Left ventricle myocardium inferior (tissue), 1 donor: ENCODE results near the gene UPF1. TPM values are rescaled to one million over a fixed set of nuclear protein-coding genes. Genes with fewer than 3 reads are reported as not detected.

ENCODE experiments used
- DNase-seq: peaks from one replicate; pipeline ENCODE4 v3.0.0-alpha.2; 2020
- H3K27ac ChIP-seq: fragments of 200-600 bp; replicated peaks from 2 replicates; pipeline ENCODE4 v1.8.0; 2021
- H3K27me3 ChIP-seq: fragments of 200-600 bp; 2 replicates; pipeline ENCODE4 v1.8.0; 2021; ENCODE audit warnings: low read depth
- H3K36me3 ChIP-seq: fragments of 200-600 bp; 2 replicates; pipeline ENCODE4 v1.8.0; 2021
- H3K4me1 ChIP-seq: fragments of 200-600 bp; 2 replicates; pipeline ENCODE4 v1.8.0; 2021
- H3K4me3 ChIP-seq: fragments of 200-600 bp; 2 replicates; pipeline ENCODE4 v1.8.0; 2021; ENCODE audit warnings: mild to moderate bottlenecking, moderate library complexity
- H3K9me3 ChIP-seq: fragments of 200-600 bp; replicated peaks from 2 replicates; pipeline ENCODE4 v1.8.0; 2021
- intact Hi-C: fragments of 100-400 bp; cut with micrococcal nuclease; formaldehyde crosslinking; loops from one replicate; pipeline ENCODE4 v1.11.0; 2022
- total RNA-seq: library from RNA; stranded (reverse); fragmentation: NEBNext Ultra II Directional; extraction: Animal tissue kit (Norgen Biotek cat#: 25700); gene quantifications from one replicate; pipeline ENCODE4 v1.2.1, GENCODE V29; 2021
- TF ChIP-seq, protein P1 (sequence below): fragments of 200-600 bp; IDR thresholded peaks from 2 replicates; pipeline ENCODE4 v1.8.0; 2021; ENCODE audit warnings: antibody characterized with exemption, mild to moderate bottlenecking, borderline replicate concordance
- donor health status: DM: no; HTN: yes; CAD: no; lungs with severe emphysema.

Gene UPF1
- total RNA-seq, 1 donor from 2014 or later = 32.3 TPM

DNA sequence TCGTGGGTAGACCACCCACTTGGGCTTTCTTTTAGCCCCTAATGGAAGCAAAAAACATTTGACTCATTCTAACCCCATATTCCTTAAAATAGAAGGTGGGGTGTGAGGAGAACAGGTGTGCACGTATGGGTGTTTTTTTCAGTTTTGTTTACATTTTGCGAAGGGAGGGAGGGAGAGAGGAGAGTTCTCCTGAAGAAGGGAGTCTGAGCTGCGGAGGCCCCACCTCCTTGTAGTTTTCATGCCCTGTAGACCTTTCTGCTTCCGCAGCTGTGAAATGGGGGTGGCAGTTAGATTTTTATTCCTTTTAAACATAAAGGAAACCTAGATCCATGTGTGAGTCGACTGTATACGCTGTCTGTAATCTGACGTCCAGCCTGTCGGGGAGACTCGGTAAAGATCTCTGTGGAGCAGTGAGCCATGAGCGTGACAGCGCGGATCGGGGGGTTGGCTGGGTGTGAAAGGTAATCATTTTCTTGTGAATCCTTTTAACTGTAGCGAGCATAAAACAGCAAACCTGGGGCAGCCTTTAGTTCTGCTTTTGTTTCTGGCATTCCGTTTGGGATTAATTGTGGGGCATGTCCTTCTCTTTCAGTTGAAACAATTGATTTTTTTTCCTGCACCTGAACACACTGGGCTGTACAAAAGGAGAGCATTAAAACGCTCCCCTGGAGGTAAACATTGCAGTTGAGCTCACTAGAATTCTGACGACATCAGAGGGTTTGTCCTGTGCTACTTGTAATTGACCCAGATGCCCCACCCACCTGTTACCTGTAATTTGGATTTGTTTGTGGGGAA, 2.3 kb downstream of the UPF1 start:
- H3K4me1 ChIP-seq = peaks cover 73% of the 10 kb centered on the region
- no peak for DNase-seq
- no peaks in the 10 kb centered on the region for H3K9me3 ChIP-seq
- intact Hi-C loops = no loop called here
- H3K27me3 ChIP-seq = no peaks in the 10 kb centered on the region
- H3K4me3 ChIP-seq = peak overlapping the region; percentile 96
- TF ChIP-seq, protein P1, sequence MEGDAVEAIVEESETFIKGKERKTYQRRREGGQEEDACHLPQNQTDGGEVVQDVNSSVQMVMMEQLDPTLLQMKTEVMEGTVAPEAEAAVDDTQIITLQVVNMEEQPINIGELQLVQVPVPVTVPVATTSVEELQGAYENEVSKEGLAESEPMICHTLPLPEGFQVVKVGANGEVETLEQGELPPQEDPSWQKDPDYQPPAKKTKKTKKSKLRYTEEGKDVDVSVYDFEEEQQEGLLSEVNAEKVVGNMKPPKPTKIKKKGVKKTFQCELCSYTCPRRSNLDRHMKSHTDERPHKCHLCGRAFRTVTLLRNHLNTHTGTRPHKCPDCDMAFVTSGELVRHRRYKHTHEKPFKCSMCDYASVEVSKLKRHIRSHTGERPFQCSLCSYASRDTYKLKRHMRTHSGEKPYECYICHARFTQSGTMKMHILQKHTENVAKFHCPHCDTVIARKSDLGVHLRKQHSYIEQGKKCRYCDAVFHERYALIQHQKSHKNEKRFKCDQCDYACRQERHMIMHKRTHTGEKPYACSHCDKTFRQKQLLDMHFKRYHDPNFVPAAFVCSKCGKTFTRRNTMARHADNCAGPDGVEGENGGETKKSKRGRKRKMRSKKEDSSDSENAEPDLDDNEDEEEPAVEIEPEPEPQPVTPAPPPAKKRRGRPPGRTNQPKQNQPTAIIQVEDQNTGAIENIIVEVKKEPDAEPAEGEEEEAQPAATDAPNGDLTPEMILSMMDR = no peak
- peaks cover 9% of the 10 kb centered on the region for H3K36me3 ChIP-seq
- H3K27ac ChIP-seq = no peak overlapping the region

DNA sequence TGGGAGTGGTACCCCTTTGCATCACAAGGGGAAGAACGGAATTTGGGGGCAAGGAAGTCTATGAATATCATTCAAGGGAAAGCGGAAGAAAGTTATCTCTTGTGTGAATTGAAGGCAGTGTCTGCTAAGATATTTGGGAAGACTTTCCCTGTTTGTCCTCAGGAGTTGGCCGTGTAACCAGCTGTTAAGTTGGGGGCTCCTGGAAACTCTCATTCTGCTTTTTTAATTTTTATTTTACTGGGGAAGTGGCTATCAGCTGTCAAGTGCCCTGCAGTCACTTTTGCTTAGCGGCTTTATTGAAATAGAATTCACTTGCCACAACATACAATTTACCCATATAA, 2.9 kb downstream of the UPF1 start:
- TF ChIP-seq, protein P1 = no peak
- H3K27me3 ChIP-seq = no peaks in the 10 kb centered on the region
- H3K4me1 ChIP-seq = peaks cover 79% of the 10 kb centered on the region
- H3K27ac ChIP-seq = no peak overlapping the region
- peaks cover 9% of the 10 kb centered on the region for H3K36me3 ChIP-seq
- intact Hi-C loops = no loop called here
- DNase-seq = no peak
- no peaks in the 10 kb centered on the region for H3K9me3 ChIP-seq
- peak overlapping the region; percentile 96 for H3K4me3 ChIP-seq

DNA sequence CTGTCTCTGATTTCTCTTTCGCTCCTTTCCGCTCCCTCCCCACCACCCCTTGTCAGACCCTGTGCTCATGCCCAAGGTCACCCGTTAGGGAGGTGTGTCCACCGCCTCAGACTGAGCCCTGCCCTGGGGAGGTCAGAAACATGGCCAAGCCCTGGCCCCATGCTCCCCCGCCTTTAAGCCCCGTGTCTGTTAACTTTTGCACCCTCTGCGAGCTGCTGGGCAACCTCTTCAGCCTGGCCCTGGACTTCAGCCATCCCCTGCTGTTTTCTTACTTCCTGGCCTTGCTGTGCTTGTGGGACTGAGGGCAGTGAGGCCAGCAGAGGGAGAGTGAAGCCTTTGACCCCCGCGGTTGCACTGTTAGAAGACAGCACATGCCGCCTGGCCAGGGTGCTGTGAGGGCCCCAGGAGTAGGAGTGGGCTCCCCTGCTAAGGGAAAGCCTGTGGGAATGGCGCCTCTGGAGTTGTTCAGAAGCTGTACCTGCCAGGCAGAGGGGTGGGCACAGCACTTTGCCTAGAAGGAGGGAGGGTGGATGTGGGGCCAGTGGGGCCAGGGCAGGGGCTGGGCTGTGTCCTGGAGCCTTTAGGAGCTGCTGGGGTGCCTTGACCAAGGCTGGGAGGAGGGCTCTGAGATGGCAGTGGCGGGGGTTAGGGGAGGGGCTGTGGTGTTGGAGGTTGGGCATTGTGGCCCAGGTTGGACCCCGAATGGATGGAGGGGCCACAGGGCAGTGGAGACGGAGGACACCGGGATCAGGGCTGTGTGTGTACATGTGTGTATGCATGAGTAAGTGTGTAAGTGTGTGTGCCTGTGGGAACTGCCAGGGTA, 7.9 kb downstream of the UPF1 start:
- TF ChIP-seq, protein P1 = no peak
- no peak for DNase-seq
- Histone ChIP-seq H3K9me3 (no peaks in the 10 kb centered on the region), H3K36me3 (peaks cover 9% of the 10 kb centered on the region), H3K4me3 (no peak overlapping the region), H3K27ac (no peak overlapping the region), H3K27me3 (no peaks in the 10 kb centered on the region), H3K4me1 (peaks cover 99% of the 10 kb centered on the region)
- intact Hi-C loops = no loop called here

DNA sequence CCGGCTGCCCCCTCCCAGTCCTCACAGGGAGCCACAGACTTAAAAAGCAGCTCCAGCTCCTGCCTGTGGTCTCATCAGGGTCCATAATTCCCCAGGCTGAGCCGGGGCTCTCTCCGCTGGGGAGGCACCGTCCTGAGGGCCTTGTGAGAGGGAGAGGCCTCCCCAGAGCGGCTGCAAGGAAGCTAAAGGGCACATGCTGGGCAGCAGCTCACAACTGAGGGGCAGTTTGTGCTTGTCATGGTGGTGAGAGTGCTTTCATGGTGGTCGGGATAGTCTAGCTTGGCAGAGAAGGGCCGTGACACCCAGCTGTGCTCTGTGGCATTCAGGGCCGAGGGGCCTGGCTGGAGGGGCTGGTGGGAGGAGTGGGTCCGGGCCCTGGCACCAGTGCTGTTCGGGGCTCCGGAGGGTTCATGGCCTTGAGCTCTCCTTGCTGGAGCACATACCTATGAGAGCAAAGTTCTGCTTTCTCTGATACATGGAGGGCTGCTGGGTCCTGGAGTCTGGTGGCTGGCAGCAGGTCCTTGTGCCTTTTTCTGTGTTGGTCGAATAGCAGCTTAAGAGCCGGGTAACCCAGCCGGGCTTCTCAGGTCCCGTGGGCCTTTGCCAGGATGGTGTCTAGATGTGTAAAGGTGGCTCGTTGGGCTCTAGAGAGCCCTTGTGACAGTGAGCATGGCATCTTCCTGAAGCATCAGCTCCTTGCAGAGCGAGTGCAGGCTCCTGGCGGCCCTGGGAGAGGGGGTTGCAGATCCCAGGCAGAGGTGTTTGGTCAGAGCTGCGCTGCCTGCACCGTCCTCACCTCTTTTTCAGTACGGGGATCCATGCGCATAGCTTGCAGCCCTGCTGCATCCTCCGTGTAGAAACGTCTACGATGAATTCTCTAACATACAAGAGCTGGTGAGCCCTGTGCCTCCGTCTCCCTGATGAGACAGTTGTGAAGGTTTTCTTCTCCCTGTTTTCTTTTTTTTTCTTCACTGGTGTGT, 8.8 kb downstream of the UPF1 start:
- intact Hi-C loops = no loop called here
- TF ChIP-seq, protein P1 = no peak

DNA sequence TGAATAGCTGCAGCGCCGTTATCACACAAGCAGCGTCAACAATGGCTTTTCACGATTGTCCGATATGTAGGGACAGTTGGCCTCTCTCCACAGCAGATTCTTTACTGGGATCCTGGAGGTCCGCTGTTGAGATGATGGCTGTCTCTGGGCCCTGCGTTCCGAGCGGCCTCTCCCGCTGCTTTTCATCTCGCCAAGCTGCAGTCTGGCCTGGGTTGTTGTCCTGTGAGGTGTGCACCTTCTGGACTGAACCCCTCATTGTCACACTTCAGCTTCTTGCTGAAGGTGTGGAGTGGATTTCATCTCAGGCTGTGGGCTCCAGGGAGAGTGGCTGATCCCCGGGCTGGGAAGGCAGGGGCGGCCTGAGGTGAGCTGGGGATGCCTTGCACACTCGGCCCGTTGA, 9.6 kb downstream of the UPF1 start:
- TF ChIP-seq, protein P1 = no peak
- Histone ChIP-seq H3K27me3 (no peaks in the 10 kb centered on the region), H3K27ac (no peak overlapping the region), H3K36me3 (no peaks in the 10 kb centered on the region), H3K9me3 (no peaks in the 10 kb centered on the region), H3K4me3 (no peak overlapping the region), H3K4me1 (peaks cover 96% of the 10 kb centered on the region)
- no peak for DNase-seq
- intact Hi-C loops = no loop called here

More for the DNA sequence above, 8.8 kb downstream of the UPF1 start:
- Histone ChIP-seq H3K27ac (no peak overlapping the region), H3K4me1 (peaks cover 99% of the 10 kb centered on the region), H3K27me3 (no peaks in the 10 kb centered on the region), H3K9me3 (no peaks in the 10 kb centered on the region), H3K4me3 (no peak overlapping the region), H3K36me3 (peaks cover under 1% of the 10 kb centered on the region)
- DNase-seq = no peak
